GM11168 (cell line): ENCODE data around the gene AKR1B15.
"Not testable (repeated sequence)": the region's sequence is repeated elsewhere in the genome, so short reads cannot be mapped to it uniquely, and the experiment has no call there.

Experiments
- in situ Hi-C: fragments of 300-500 bp; cut with MboI; formaldehyde crosslinking; loops from one replicate; pipeline ENCODE4 v1.12.0; 2022; ENCODE audit warnings: low sequenced_read_pairs; ENCODE audit not compliant: unreplicated experiment

The AKR1B15 gene

GRCh38 chr7:134548877-134549276 is at the start of gene AKR1B15:
AKR1B15 (plus strand) TSS chr7:134549110; CDS start chr7:134564620, 15,510 bp downstream.
- in situ Hi-C loops: no loop called here

DNA sequence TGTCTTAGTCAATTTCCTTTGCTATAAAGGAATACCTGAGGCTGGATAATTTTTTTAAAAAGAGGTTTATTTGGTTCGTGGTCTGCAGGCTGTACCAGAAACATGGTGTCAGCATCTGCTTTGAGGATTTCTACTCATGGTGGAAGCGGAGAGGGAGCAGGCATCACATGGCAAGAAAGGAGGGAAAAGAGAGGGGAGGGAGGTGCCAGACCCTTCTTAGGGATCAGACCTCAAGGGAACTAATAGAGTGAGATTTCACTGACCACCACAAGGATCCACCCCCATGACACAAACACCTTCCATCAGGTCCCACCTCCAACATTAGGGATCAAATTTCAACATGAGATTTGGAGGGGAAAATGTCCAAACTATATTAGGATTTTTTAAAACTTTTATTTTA is 48.5 kb upstream of the AKR1B15 start:
- in situ Hi-C loops: loop anchor here (10.0 kb wide), 1 partner anchor 104 kb away; no protein-coding TSS in a partner anchor

- in situ Hi-C loops: loop anchor here (10.0 kb wide), 1 partner anchor 104 kb away; no protein-coding TSS in a partner anchor
Measured at GRCh38 chr7:134500982-134501381, 47.9 kb upstream of the AKR1B15 start.

DNA sequence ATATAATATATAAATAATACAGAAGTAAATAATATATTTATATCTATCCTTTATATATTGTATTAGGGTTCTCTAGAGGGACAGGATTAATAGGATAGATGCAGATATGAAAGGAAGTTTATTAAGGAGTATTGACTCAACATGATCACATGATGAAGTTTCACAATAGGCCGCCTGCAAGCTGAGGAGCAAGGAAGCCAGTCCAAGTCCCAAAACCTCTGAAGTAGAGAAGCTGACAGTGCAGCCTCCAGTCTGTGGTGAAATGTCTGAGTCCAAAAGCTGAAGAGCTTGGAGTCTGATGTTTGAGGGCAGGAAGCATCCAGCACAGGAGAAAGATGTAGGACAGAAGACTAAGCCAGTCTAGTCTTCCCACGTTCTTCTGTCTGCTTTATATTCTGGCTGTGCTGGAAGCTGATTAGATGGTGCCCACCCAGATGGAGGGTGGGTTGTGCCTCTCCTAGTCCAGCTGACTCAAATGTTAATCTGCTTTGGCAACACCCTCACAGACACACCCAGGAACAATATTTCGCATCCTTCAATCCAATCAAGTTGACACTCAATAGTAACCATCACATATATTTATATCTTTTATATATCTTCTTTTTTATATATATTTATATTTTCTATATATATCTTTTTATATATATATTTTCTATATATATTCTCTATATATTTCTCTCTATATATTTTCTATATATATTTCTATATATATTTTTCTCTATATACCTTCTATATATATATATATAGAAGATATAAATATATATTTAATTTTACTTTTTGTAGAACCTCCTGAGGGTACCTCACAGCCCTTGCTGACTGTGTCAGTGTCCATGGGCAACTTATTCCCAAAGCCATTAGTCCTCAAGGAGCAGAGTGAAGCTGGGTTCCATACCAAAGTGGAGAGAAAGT is 46.2 kb upstream of the AKR1B15 start:
- in situ Hi-C loops: loop anchor here (10.0 kb wide), 1 partner anchor 102 kb away; no protein-coding TSS in a partner anchor

DNA sequence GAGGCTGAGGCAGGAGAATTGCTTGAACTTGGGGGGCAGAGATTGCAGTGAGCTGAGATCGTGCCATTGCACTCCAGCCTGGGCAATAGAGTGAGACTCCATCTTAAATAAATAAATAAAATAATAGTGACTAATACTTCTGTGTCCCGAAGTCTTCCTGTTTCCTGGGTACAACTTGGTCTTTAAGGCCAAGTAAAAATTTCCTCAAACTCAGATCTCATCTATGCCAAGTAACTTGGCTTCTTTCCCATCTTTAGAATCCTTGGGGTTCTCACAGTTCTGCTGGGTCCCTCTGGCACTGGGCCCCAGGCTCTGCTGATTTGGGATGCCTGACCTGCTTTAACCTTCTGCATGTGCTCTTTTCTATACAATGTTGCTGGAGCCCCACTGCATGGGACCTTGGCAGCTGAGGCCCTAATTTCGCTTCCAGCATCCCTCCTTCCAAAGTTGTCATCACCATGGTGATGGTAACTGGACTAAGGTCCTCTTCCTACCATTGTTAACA is 44.2 kb upstream of the AKR1B15 start:
- in situ Hi-C loops: loop anchor here (10.0 kb wide), 1 partner anchor 100 kb away; no protein-coding TSS in a partner anchor

DNA sequence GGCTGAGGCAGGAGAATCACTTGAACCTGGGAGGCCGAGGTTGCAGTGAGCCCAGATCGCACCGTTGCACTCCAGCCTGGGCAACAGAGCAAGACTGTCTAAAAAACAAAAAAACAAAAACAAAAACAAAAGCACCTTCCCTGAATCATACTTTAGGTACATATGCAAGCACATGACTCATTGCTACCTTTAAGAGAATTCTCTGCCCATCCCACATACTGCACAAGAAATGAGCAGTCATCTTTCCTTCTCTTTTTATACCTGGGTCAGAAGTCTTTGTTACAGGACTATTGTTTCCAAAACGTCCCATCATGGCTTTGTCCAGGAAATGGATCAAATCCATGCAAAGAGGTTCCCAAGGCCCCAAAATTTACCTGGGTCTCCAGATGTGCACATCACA is 43.1 kb upstream of the AKR1B15 start:
- in situ Hi-C loops: loop anchor here (10.0 kb wide), 1 partner anchor 99 kb away; no protein-coding TSS in a partner anchor

- in situ Hi-C loops: loop anchor here (10.0 kb wide), 1 partner anchor 96 kb away; no protein-coding TSS in a partner anchor
Measured at GRCh38 chr7:134509010-134509409, 39.9 kb upstream of the AKR1B15 start.

DNA sequence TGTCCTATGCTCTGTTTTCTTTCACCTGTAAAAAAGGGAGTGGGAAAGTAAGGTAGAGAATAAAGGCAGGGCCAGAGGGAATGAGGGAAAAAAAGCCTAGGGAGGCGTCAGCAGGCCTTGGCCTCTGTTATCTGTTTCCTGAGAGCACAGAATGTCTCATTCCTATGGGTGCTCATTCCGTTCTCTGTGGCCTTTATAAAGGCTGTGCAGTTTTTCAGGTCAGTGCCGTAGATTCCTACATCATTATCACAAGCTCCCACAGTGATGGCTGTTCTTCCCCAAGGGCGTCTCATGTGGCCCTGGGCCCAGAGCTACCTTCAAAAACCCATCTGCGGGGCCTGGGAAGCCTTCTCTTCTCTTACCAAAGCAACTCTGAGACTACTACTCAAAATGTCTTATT is 38.3 kb upstream of the AKR1B15 start:
- in situ Hi-C loops: loop anchor here (10.0 kb wide), 1 partner anchor 76 kb away; no protein-coding TSS in a partner anchor

DNA sequence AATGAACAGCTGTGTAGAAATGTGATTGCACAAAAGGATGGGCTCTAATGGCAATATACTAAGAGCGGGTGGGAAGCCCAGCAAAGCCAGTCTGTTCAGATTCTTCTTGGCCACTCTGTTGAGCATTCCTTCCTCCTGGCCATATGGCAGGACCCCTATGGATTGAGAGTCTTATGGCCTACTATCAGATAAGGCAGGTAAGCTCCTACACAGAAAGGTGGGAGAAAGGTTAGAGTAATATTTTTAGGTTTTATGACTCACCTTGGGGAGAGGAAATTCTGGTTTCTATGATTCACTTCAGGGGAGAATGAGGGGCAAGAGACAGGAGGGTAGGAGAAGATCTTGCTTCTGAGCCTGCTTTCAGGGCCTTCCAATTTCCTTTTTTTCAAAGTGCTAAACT is 36.6 kb upstream of the AKR1B15 start:
- in situ Hi-C loops: loop anchor here (10.0 kb wide), 1 partner anchor 77 kb away; no protein-coding TSS in a partner anchor

GRCh38 chr7:134513169-134513752 is 35.6 kb upstream of the AKR1B15 start:
- in situ Hi-C loops: loop anchor here (10.0 kb wide), 1 partner anchor 78 kb away; no protein-coding TSS in a partner anchor

DNA sequence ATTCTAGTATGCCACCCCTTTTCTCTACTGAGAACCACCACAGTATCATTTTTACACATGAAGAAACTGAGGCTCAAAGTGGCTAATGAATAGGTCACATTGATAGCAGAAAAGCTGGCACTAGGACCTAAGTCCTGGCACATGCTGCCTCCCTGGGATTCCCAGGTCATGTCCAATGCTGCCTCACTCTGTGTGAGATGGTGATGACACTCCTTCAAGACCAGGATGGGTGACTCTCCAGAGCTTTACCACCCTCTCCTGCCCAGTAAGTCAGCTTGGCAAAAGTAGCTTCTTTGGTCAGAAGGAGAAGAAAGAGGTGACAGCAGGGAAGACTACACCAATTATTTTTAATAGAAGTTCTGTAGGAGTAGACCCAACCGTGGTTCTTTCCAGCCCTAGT is 34.8 kb upstream of the AKR1B15 start:
- in situ Hi-C loops: loop anchor here (10.0 kb wide), 1 partner anchor 79 kb away; no protein-coding TSS in a partner anchor

DNA sequence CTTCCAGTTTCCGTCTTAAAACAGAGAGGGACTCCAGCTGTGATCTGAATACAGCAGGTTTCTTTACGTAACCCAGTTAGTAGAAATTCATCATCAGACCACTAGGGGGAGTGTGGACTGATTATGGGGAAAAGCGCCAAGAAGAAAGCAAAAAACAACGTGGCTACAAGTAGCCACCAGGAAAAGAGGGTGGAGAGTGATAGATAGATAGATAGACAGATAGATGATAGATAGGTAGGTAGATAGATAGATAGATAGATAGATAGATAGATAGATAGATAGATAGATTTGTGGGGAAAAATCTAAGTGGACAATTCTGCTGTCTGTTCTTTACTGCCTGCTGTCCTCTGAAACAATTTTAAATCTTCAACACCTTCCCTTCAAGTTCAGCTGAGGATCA is 34.2 kb upstream of the AKR1B15 start:
- in situ Hi-C loops: loop anchor here (10.0 kb wide), 1 partner anchor 80 kb away; no protein-coding TSS in a partner anchor

DNA sequence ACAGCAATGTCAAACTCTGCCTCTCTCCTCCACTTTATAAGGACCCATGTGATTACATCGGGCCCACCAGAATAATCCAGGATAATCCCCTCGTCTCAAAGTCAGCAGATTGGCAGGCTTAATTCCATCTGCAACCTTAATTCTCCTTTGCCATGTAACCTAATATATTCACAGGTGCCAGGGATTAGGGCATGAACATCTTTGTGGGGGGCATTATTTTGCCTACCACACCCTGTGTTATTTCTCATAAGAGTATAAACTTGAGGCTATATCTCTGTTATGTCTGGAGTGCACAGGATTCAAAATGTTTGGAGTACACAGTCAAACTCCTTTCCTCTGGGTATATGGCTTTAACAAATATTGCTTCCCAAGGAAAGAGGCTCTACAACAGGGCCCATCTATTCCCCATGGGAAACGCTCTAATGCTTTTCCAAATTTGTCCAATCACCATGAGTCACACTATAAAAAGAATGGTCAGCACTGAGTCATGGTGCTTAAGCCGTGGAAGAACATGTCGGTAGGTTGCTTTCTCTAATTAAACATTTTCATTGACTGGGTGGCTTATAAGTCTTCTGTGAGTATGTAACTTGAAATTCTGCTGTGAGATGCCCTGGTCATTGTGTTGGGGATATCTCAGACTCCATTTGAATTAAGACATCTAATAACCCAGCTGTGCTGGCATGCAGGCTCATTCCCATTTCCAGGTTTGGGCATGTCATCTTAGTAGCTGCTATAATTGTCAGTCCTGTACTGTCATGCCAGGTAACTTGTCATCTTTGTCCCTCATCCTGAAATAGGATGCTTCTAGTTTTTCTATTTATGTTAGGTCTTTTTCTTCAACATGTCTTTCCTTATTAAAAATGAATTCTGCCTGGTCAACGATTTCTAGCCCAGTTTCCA is 33.1 kb upstream of the AKR1B15 start:
- in situ Hi-C loops: loop anchor here (10.0 kb wide), 1 partner anchor 81 kb away; no protein-coding TSS in a partner anchor

DNA sequence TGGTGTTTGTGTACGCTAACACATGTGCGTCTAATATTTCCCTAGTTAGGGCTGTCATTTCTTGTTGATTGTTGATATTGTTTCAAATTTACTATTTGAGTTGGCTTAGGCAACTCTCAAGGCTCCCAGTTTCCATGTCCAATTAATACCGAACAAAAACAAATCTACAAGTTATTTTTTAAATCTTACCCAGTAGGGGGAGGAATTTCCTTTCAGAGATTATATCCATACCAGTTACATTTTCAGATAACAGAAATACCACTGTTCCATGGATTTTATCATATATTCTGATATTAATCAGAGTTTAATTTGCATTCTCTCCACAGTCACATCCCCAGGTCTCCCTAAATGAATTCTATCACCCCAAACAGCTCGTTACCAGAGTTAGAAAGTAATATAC is 28.8 kb upstream of the AKR1B15 start:
- in situ Hi-C loops: no loop called here

DNA sequence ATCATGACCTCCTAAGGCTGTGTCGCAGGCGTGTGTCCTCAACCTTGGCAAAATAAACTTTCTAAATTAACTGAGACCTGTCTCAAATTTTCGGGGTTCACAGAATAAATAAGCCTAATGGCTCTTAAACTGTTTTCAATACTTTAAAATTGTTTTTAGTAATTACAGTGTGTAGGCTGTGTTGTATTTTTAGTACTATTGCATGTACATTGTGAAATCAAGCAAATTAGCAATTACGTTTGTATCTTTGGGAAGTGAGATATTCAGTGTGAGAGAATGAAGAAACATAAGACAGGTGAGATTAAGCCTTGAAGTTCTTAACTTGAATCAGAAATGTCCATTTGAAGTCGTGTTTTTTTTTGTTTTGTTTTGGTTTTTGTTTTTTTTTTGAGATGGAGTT is 26.3 kb upstream of the AKR1B15 start:
- in situ Hi-C loops: no loop called here

DNA sequence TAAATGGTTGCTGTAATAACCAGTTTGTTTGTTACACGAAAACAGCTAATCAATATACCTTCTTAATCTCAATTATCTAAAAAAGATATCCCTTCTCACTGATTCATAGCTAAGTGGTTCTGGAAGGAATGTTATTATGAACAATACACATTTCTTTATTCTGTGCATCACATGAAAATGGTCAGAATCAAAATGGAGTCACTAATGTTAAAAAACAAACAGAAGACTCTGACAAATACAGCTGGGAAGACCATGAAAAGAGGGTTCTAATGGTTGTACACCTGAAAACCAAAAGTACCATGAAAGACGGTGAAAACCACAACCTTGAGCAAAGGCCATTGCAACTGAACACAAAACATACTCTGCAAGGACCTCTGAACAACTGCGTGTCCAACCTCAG is 23.5 kb upstream of the AKR1B15 start:
- in situ Hi-C loops: not testable (repeated sequence)

DNA sequence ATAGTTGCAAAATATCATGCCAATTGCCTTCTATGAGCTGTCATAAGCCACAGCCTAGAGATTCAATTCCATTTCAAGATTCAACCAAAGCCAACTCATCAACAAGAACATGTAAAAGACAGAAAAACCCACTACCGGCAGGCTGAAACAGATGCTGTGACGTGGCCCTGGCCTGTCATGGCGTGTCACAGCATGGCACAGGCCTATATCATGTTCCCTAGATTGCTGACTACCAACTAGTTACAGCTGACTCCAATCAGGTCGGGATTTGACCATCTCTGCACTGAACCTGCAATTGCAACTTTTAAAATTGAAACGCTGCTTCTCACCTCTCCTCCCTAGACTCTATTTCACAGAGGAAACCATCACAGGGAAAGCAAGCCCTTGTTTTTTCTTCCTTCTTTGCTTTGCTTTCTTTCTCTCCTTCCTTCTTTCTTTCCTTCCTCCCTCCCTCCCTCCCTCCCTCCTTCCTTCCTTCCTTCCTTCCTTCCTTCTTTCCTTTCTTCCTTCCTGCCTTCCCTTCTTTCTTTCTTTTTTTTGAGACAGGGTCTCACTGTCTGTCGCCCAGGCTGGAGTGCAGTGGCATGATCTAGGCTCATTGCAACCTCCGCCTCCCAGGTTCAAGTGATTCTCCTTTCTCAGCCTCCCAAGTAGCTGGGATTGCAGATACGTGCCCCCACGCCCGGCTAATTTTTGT is 22.2 kb upstream of the AKR1B15 start:
- in situ Hi-C loops: not testable (repeated sequence)

DNA sequence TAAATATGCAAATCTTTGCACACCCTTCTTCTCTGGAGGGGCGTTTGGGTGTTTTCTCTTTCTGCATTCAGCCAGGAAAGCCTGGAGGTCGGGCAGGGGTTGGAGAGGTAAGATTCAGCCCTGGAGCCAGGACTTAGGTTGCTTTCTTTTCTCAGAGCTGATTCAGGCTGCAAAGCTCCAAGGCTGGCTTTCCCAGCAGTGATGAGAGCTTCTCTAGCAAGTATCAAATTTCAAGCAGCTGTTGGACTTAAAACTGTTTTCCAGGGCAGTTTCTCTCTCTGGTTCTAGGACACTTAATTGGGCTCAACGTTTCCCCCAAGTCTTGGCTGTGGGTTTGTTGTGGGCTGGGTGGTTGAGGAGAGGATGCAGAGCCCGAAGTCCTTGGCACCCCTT is 20.9 kb upstream of the AKR1B15 start:
- in situ Hi-C loops: no loop called here

DNA sequence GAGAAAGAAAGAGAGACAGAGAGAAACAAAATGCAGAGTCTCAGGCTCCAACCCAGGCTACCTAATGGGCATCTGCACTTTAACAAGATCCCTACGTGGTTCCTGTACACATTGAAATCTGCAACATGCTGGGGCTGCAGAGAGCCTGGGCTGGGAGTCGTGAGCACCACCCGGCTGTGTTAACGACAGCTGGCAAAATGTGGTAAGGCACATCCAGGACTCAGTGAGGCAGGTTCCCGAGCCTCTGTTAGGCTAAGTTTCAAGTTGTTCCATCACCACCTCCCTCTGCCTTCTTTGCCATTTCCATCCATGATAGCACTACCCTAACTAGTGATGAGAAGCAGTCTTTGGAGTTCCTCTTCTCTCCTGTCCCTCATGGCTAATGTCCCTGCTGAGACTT is 20.2 kb upstream of the AKR1B15 start:
- in situ Hi-C loops: no loop called here
